ENCODE results near the gene PRX.

PRX gene

GRCh38 chr19:40363069-40363468 lies 50.1 kb downstream of the PRX start:
- DNase-seq = no peak

- DNase-seq = no peak
Observed at GRCh38 chr19:40362160-40362559, 51.0 kb downstream of the PRX start.

DNA sequence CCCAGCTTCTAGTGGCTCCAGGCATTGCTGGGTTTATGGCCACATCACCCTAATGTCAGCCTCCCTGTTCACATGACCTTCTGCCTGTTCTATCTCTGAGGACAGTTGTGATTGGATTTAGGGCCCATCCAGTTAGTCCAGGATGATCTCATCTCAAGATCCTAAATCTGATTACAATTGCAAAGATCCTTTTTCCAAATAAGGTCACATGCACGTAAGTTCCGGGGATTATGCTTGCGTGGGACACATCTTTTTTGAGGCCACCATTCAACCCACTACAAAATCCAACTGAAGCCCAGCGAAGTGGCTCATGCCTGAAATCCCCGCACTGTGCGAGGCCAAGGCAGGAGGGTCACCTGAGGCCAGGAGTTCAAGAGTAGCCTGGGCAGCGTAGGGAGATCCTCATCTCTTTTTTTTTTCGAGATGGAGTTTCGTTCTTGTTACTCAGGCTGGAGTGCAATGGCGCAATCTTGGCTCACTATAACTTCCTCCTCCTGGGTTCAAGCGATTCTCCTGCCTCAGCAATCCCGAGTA lies 52.4 kb downstream of the PRX start:
- no peak for DNase-seq

DNA sequence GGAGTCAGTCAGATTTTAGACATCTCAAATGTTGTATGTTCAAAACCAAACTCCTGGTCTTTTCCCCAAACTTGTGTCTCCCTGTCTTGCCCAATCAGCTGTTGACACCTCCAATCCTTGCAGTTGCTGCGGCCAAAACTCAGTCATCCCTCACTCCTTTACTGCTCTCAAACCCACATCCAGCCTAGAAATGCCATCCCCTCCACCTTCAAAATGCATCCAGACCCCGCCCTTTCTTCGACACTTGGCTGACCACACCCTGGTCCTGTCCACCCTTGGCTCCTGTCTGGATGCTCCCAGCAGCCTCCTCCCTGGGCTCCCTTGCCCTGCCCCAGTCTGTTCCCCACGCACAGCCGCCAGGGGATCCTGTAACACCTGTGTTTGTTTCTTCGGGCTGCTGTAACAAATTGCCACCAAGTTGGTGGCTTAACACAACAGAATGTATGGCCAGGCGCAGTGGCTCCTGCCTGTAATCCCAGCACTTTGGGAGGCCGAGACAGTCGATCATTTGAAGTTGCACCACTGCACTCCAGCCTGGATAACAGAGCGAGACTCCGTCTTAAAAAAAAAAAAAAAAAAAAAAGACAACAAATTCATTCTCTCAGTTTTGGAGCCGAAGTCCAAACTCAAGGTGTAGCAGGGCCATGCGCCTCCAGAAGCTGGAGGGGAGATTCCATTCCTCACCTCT lies 53.0 kb downstream of the PRX start:
- DNase-seq = no peak

DNA sequence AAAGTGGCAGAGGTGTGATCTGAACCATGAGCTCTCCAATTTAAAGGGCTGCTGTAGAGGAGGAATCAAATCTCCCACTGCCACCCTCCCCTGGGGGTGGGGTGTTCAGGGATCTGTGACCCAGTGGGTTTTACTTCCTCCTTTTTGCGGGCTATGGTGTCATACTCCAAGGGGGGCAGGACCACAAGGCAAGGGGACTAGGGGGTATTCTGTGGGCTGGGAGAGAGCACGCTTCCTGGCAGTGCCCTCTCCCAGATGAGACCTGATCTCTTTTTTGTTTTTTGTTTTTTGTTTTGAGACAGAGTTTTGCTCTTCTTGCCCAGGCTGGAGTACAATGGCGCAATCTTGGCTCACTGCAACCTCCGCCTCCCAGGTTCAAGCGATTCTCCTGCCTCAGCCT lies 54.4 kb downstream of the PRX start:
- no peak for DNase-seq

- no peak for DNase-seq
Observed at GRCh38 chr19:40357640-40358039, 55.5 kb downstream of the PRX start.

GRCh38 chr19:40356681-40357595 lies 56.2 kb downstream of the PRX start:
- no peak for DNase-seq

GRCh38 chr19:40355975-40356680 lies 57.0 kb downstream of the PRX start:
- no peak for DNase-seq

DNA sequence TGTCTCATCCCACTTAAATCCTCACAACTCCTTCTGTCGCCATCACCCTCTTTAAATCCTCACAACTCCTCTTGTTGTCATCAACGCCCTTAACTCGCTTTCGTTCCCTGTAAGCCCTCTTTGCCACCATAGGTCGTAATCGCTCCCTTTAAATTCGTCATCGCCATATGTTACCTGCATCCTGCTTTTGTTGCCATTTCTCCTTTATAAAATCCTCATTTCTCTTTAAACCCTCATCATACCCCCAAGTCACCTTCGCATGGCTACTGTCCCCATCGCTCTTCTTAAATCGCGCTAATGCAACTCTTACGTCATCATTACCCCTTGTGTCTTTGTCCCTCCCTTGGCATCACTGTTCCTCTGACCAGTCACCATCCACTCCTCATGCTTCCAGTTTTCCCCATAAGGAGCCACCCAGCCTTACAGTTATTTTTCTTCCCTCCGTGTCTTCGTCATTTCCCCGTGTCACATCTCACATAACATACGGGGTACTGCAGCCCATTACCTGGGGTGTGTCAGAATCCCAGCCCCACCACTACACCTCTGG lies 64.1 kb downstream of the PRX start:
- DNase-seq = no peak

GRCh38 chr19:40348125-40348913 lies 64.9 kb downstream of the PRX start, which contains the start of the genes C19orf47 and PLD3:
Gene C19orf47, minus strand, starts transcription at chr19:40348397. Its CDS starts 6,540 bp downstream, at chr19:40341857.
Gene PLD3, plus strand, starts transcription at chr19:40348695. Its CDS starts 17,789 bp downstream, at chr19:40366484.
- peak; percentile 100 for DNase-seq

GRCh38 chr19:40344422-40344821 lies 68.8 kb downstream of the PRX start:
- no peak for DNase-seq
